Measurements from ENCODE around the gene CFAP53. TPM values are rescaled to one million over a fixed set of nuclear protein-coding genes. Genes with fewer than 3 reads are reported as not detected.
"Not testable (repeated sequence)": the region's sequence is repeated elsewhere in the genome, so short reads cannot be mapped to it uniquely, and the experiment has no call there.

CFAP53 gene, protein sequence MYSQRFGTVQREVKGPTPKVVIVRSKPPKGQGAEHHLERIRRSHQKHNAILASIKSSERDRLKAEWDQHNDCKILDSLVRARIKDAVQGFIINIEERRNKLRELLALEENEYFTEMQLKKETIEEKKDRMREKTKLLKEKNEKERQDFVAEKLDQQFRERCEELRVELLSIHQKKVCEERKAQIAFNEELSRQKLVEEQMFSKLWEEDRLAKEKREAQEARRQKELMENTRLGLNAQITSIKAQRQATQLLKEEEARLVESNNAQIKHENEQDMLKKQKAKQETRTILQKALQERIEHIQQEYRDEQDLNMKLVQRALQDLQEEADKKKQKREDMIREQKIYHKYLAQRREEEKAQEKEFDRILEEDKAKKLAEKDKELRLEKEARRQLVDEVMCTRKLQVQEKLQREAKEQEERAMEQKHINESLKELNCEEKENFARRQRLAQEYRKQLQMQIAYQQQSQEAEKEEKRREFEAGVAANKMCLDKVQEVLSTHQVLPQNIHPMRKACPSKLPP
- 1.0 TPM in 1 of 2 replicates, not detected in the other for total RNA-seq (2014; rRNA removed; shearing (Covaris generic))

DNA sequence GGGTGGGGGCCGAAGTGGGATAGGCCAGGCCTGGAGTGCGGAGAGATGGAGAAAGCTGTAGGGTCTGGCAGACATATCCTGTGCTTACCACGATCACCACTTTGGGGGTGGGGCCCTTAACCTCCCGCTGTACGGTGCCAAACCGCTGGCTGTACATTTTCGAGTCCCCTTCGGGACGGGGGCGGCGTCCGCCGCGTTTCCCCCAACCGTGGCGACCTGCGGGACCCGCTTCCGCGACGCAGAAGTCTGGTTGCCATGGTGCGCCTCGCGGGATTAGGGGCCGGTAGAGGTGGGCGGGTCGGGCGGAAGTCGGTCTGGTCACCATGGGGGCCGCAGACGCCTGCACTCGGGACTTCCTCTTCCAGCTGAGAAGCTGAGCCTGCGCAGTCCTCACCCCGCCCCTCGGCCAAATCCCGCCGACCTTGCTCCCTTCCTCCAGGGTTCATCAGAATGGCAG lies at the start of gene CFAP53:
Gene CFAP53 (minus strand): TSS at position 248 of the 457 bp plus-strand sequence. CDS start 91 bp downstream, at position 157.
- DNase-seq (ENCODE audit: low spot score) = peak; percentile 84

DNA sequence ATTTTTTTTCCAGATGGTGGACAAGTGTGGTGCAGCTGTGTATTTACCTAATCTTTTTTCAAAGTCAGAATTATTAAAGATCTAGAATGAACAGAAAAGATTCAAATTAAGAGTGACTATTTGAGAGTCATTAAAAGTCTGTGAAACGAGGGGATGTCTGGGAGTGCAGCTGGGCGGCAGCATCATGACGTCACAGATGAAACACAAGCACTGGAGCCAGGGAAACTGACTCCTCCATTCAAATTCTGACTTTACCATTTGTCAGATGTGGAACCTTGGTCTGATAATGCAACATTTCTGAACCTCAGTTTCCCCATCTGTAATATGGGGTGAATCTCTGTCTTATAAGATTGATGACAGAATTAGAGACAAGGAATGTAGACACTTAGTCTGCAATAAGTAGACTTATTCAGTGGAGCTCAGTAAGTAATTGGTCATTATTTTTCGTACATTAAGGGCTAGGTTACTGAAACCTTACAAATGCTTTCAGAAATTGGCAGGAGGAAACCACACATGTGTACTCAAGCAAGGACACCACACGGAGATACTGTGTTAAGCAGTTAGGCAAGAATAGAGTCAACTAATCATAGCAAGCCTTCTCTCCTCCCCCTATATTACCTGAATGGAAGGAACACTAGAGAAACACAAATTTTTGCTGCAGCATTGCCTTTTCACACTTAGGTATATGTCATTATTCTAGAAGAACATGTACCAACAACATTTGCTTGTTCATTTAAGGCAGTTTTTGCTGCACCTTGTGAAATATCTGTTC lies 49.0 kb upstream of the CFAP53 start:
- no peak for DNase-seq (ENCODE audit: low spot score)

DNA sequence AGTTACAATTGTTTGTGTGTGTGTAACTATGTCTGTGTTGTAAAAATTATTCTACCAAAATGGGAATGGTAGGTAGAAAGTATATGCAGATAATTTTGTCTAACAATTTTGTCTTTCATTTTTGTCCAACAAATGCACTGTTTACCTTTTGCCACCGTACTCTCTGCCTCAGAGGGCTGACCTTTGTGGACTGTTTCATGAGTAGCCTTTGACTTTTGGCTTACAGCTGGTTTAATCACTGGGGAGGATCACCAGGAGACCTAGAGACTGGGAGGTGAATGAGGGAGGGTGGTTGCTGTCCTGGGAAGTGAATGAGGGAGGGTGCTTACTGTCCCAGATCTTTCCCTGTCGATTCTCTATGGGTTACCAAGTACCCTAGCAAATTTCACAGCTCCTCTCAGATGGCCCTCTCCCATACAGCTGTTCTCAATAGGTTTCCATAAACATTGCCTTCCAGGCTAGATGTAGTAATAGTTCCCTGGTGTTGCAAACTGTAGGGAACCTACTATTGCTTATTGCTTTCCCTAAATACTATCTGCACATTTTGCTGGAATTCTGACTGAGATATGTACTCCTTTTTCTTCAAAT lies 47.7 kb upstream of the CFAP53 start:
- no peak for DNase-seq (ENCODE audit: low spot score)

DNA sequence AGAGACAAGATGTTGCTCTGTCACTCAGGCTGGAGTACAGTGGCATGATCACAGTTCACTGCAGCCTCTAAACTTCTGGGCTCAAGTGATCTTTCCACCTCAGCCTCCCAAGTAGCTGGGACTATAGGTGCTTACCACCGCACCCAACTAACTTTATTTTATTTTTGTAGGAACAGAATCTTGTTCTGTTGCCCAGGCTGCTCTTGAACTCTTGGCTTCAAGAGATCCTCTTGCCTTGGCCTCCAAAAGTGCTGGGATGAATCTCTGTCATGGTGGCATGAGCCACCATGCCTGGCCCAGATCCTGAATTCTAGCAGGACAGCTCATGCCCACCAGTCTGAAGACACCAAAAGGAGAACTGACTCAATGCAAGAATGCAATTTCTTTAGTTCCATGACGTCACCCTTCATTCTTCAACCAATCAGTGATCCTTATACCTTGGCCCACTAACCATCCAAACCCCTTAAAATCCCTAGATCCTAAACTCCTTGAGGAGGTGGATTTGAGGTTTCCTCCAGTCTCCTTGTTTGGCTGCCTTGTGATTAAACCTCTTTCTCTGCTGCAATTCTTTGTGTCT lies 46.8 kb upstream of the CFAP53 start:
- DNase-seq (ENCODE audit: low spot score) = no peak

DNA sequence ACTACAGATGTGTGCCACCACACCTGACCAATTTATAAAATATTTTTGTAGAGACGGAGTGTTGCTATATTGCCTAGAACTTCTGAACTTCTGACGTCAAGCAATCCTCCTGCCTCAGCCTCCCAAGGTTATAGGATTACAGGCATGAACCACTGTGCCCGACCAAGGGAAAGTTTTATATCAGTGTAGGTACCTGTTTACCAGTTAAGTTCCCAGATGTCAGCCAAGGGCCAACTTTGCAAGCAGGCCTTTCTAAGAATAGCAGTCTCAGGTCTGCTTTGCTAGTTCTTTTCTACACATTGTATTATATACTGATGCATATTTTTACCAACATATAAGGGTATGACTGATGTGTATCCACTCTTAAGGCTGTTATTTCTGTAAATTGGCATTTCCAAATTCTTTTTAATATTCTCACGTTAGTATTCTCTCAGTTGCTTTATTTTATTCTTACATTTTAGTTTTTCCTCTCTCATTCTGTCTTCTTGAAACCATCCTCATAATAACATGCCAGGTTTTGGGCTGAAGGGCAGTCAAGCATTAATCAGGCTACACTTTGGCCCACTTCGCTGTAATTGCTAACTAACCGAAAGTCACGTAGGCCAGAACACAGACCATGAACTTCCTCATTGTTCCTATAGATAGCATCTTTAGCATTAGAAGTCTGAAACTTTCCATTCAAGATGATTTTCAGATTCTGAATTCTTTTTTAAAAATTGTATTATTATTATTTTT lies 46.2 kb upstream of the CFAP53 start:
- DNase-seq (ENCODE audit: low spot score) = no peak

DNA sequence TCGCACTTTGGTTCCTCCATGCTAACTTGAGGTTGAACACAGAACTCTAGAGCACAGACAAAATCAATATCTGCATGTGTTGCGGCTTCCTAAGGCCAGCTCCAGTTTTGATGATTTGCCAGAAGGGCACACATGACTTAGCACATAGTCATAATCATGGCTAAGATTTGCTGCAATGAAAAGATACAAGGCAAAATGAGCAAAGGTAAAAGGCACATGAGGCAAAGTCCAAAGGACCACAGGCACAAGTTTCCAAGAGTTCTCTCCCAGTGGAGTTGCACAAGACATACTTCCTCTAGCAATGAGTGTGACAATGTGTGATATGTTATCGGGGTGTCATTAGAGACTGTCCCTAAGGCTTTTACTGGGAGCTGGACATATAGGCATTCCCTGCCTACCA lies 45.4 kb upstream of the CFAP53 start:
- DNase-seq (ENCODE audit: low spot score) = no peak

DNA sequence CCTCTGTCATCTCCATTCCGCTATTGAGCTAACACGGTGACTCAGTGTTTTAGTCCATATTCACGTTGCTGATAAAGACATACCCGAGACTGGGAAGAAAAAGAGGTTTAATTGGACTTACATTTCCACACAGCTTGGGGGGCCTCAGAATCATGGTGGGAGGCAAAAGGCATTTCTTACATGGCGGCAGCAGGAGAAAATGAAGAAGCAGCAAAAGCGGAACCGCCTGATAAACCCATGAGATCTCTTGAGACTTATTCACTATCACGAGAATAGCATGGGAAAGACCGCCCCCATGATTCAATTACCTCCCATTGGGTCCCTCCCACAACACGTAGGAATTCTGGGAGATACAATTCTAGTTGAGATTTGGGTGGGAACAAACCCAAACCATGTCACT lies 43.8 kb upstream of the CFAP53 start:
- DNase-seq (ENCODE audit: low spot score) = no peak

DNA sequence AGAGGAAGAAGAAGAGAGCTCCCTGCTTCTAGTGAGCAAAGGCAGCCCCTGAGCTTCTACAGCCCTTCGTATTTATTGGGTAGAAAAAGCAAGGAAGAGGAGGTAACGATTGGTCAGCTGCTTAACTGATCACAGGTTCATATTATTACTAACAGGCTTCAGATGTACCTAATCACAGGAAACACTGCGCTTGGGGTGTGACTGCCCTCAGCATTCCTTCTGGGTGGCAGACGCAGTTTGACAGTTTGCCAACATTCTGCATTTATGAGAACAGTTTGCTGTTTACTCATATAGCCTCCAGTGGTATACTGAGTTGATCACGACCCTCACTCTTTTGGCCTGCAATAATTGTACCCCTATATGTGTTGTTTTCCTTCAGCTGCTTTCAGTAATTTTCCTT lies 42.6 kb upstream of the CFAP53 start:
- not testable (repeated sequence) for DNase-seq (ENCODE audit: low spot score)

DNA sequence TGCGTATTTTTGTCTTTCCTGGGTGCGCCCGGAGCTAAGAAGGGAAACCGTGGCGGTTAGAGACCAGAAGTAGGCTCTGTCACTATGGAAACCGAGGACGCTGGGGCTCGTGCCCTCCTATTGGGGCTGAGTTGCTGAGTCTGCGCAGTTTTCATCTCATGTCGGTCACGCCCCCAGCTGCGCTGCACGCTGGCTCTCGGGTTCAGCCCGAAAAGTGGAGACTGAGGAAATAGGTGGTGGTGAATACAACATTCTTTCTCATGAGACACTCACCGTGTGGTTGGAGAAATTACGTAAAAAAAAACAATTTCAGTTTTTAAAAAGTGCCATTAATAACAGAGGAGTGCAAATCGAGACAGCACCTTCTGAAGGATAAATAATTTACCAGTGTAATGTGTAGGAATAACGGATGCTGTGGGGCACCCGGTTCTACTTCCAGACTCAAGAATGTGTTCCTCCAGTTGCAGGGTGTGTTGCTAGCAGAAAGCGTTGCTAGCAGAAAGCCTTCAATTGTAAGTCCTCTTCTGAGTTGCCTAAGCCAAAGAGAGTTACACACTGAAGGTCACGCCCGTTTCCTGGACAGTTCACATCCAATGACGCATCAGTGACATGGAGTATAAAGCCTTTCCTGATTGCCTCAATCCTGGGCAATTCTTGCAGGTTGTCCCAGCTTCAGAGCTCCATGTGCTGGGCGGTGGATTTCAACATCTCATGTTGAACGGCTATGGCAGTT lies 41.6 kb upstream of the CFAP53 start:
- DNase-seq (ENCODE audit: low spot score) = peak; percentile 55

DNA sequence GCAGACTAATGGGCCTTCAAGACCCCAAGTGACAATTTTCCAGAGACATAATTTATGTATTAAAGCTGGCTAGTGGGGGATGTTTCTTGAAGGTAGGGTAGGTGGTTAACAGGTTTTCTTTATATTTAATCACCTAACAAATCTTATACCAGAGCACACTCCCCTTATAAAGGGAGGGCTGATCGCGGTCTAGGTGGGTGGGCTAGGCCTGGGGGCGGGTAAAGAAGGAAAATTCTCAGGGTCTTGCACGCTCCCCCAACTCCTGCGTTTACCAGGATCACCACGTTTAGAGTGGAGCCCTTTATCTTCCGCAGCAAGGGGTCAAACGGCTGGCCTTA lies 41.1 kb upstream of the CFAP53 start:
- DNase-seq (ENCODE audit: low spot score) = no peak

DNA sequence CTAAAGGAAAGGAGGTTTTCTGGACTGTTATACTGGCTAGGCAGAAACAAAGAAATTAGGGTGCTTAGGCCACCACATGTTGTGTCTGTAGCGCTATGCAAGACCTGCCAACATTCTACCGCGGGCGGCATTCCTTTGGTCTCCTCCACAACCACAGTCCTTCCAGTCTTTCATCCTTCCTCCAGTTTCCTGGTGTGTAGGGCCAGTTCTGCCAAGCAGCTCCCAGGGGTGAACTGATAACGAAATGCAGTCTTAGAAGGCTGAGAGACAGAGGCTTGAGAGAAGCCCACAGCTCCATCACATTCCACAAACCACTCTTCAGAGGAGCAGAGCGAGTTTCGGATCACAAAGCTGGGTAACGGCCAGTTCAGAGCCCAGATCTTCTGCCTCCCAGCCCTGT lies 40.6 kb upstream of the CFAP53 start:
- DNase-seq (ENCODE audit: low spot score) = peak; percentile 83

DNA sequence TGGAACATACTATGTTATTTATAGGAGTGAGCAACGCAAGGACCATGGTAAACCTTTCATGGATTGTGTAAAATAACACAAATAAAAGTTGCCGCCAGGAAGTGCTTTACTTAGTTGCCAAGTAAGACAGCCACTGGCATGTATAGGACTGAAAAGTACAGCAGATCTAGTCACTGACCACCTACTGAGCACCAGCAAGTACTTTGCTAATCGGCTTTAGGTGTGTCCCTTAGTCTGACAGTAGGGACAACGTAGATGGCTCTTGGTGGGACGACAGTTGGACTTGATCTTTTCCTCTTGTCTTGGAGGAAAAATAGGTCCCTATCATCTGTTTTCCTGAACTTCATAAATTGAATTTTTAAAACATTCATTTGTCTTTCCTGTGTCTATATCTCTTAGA lies 34.8 kb upstream of the CFAP53 start:
- no peak for DNase-seq (ENCODE audit: low spot score)

DNA sequence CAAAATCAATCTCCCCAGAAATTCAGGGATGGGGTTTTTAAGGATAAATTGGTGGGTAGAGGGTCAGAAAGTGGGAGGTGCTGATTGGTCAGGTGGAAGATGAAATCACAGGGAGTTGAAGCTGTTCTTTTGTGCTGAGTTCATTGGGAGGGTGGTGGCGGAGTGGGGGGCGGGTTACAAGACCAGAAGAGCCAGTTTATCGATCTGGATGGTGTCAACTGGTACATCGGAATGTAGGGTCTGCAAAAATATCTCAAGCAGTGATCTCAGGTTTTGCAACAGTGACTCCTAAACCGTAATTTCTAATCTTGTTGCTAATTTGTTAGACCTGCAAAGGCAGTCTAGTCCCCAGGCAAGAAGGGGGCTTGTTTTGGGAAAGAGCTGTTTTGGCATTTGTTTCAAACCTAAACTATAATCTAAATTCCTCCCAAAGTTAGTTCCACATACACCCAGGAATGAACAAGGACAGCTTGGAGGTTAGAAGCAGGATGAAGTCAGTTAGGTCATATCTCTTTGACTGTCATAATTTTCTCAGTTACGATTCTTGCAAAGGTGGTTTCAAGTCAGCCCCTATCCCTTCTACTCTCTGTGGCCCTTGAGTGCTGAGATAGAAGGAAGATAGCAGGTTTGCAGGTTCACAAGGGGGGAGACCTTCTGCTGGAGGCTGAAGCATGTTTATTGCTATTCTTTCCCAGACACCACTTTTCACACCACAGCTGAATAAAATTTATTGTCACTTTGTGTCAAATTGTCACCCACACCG lies 33.5 kb upstream of the CFAP53 start:
- no peak for DNase-seq (ENCODE audit: low spot score)

DNA sequence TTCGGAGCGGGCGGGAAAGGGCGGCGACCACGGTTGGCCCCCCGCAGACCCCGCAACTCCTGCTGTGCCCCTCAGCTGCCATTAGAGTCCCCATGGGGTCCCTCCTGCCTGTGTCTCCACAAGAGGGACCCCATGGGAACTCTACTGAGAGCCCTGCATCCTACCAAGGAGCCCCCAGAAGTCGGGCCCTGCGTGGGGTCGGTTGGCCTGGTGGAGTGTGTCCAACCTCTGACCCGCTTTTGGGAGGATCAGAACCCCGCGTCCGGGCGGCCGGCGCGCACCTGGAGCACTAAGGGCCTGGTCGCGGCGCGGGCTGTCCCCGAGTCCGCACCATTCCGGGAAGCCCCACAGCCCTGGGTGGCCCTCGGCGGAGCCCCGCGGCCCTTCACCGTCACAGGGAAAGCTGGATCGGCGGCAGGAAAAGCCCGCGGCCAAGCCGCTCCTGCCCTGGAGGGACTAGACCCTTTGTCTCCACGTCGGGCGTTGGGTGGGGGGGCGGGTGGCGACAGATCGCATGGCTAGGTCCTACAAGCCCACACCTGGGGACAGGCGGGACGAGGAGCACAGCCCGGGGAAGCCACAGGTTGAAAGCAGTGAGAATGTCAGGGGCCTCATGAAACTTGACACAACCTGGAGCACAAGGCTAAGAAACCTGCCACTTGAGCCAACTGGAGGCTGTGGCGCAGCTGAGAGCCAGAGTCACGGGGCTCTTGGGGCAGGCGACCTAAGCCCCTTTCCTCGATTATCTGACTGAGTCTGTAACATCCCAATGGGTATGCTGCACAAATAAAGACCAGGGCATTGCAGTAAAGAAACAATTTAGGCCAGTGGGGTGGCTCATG lies 32.4 kb upstream of the CFAP53 start:
- no peak for DNase-seq (ENCODE audit: low spot score)

DNA sequence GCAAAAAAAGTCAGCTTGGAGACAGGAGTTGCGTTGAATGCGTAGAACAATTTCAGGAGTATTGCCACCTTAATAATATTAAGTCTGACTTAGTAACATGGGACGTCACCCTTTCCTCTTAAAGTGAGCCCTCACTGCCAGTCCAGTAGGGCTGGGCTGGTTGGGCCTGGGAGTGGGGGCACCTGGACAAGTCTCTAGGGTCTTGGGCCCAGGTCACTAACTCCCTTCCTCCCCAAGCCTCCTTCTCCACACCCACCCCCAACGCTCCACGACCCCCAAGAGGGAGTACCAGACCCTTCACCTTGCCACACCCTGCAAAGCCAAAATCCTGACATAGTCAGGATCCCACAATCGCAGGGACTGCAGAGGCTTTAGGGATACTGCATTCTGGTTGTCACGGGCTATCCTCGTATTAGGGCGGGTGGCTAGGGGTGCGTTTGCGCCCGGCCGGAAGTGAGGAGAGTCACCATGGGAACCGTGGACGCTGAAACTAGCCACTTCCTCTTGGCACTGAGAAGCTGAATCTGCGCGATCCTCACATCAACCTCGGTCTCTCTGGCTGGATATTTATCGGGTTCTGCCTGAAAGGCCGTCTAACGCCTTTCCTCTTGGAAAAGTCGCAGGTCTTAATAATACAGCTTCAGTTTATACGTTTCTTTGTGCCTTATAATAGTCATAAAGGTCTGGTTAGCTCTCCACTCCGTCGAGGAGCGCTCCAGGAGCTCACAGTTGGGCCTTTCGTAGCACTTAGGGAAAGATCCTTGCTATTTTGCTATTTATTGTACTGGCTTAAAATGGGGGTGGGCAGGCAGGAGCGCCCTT lies 31.5 kb upstream of the CFAP53 start:
- DNase-seq (ENCODE audit: low spot score) = peak; percentile 48

DNA sequence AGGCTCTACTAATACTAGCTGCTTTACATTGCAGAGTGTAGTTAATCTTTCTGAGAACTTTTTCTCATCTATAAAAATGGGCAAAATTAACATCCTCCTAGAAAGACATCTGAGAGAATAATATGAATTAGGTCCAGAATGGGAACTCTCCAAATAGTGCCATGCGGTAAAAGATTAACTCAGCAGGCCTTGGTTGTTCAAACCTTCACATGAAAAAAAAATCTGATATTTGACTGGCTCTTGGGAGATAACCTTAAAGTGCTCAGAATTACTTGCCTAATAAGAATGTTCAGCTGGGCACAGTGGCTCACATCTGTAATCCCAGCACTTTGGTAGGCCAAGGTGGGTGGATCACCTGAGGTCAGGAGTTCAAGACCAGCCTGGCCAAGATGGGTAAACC lies 26.7 kb upstream of the CFAP53 start:
- no peak for DNase-seq (ENCODE audit: low spot score)

DNA sequence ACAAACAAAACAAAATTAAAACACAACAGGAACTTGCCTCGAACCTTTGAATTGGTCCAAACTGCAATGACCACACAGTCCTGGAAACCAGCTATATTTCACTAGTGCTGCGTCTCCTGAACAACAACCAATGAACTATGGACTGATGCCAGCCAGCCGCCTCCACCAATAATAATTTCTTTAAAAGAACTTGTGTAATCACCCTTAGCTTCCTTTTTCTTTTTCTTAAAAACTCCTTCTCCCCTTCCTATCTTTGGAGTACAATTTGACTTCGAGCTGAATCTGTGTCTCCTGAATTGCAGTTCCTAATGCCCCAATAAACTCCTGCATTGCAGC lies 22.8 kb upstream of the CFAP53 start:
- no peak for DNase-seq (ENCODE audit: low spot score)
